AG08395 (cell line): Measurements from ENCODE around the gene HNRNPM.
"Not testable (repeated sequence)": the region's sequence is repeated elsewhere in the genome, so short reads cannot be mapped to it uniquely, and the experiment has no call there.

Experiments
- DNase-seq: peaks from one replicate; pipeline ENCODE4 v3.0.0; 2012; ENCODE audit warnings: mixed read lengths, low spot score

Gene HNRNPM

GRCh38 chr19:8444677-8445487 is at the start of gene HNRNPM:
HNRNPM (plus strand) TSS chr19:8444975; CDS start chr19:8444999, 24 bp downstream.
- peak; percentile 99 for DNase-seq

- DNase-seq: no peak
These were observed 49.1 kb upstream of the HNRNPM start for GRCh38 chr19:8395621-8396082.

GRCh38 chr19:8396185-8396562 is 48.6 kb upstream of the HNRNPM start:
- no peak for DNase-seq

- DNase-seq: peak; percentile 61
These were observed 48.1 kb upstream of the HNRNPM start for GRCh38 chr19:8396563-8397203.

- DNase-seq: no peak
These were observed 47.5 kb upstream of the HNRNPM start for GRCh38 chr19:8397271-8397670.

- DNase-seq: no peak
These were observed 46.9 kb upstream of the HNRNPM start for GRCh38 chr19:8397746-8398310.

GRCh38 chr19:8398311-8398771 is 46.4 kb upstream of the HNRNPM start:
- DNase-seq: no peak

- no peak for DNase-seq
These were observed 45.0 kb upstream of the HNRNPM start for GRCh38 chr19:8399681-8400188.

- no peak for DNase-seq
These were observed 42.8 kb upstream of the HNRNPM start for GRCh38 chr19:8401981-8402411.

GRCh38 chr19:8403098-8403819 is 41.5 kb upstream of the HNRNPM start:
- DNase-seq: no peak

GRCh38 chr19:8403820-8404109 is 41.0 kb upstream of the HNRNPM start:
- no peak for DNase-seq

- DNase-seq: no peak
These were observed 40.2 kb upstream of the HNRNPM start for GRCh38 chr19:8404391-8405151.

GRCh38 chr19:8410718-8411117 is 34.1 kb upstream of the HNRNPM start:
- DNase-seq: not testable (repeated sequence)

- peak; percentile 99 for DNase-seq
These were observed 31.8 kb upstream of the HNRNPM start, which contains the start of gene MARCHF2 for GRCh38 chr19:8412783-8413628. MARCHF2 (plus strand) TSS chr19:8413305; CDS start chr19:8421841, 8,536 bp downstream.

- DNase-seq: no peak
These were observed 31.2 kb upstream of the HNRNPM start for GRCh38 chr19:8413629-8413995.

GRCh38 chr19:8416796-8417195 is 28.0 kb upstream of the HNRNPM start:
- DNase-seq: no peak

- no peak for DNase-seq
These were observed 23.0 kb upstream of the HNRNPM start for GRCh38 chr19:8421484-8422461.

GRCh38 chr19:8423817-8424223 is 21.0 kb upstream of the HNRNPM start:
- DNase-seq: peak; percentile 96

- DNase-seq: not testable (repeated sequence)
These were observed 19.4 kb upstream of the HNRNPM start for GRCh38 chr19:8425331-8425730.
